H1 (cell line): ENCODE results near the gene MAPKAP1. TPM values are rescaled to one million over a fixed set of nuclear protein-coding genes. Genes with fewer than 3 reads are reported as not detected.
"Not testable (repeated sequence)": the region's sequence is repeated elsewhere in the genome, so short reads cannot be mapped to it uniquely, and the experiment has no call there.

Experiments
- CTCF ChIA-PET: fragments of 300-600 bp; sonication (Branson Sonifier 250); formaldehyde crosslinking; loops from one replicate; lab custom pipeline; 2021; ENCODE audit not compliant: partially characterized antibody; lab: Charles Lee
- POLR2A ChIA-PET: fragments of 300-600 bp; sonication (Branson Sonifier 250); formaldehyde crosslinking; loops from one replicate; lab custom pipeline; 2021; ENCODE audit warnings: inconsistent platforms; ENCODE audit not compliant: partially characterized antibody; lab: Charles Lee
- DNase-seq, 2 experiments: peaks; one replicate each; pipeline versions ENCODE4 v3.0.0 to v3.0.0-alpha.2; 2010 to 2022; ENCODE audit warnings: low spot score in 2 of 2, low read depth in 1 of 2, mixed read lengths in 1 of 2
- FAIRE-seq: peaks from 2 replicates; lab custom pipeline; 2011; peaks lifted over from hg19 to GRCh38; lab: Jason Lieb, UNC
- H2AFZ ChIP-seq: 2 replicates; pipeline ENCODE4 v1.8.1; 2012; ENCODE audit warnings: low read length, inconsistent platforms
- H2AK5ac ChIP-seq: 2 replicates; pipeline ENCODE4 v1.6.1; 2013; ENCODE audit warnings: low read depth, low read length
- H2BK120ac ChIP-seq: replicated peaks from 2 replicates; pipeline ENCODE3; 2013; ENCODE audit warnings: low read depth, low read length, inconsistent platforms
- H2BK12ac ChIP-seq: 2 replicates; pipeline ENCODE4 v1.6.1; 2013; ENCODE audit warnings: low read depth, low read length
- H2BK15ac ChIP-seq: 2 replicates; pipeline ENCODE4 v1.6.1; 2013; ENCODE audit warnings: low read length
- H2BK20ac ChIP-seq: 2 replicates; pipeline ENCODE4 v1.6.1; 2013; ENCODE audit warnings: low read length
- H2BK5ac ChIP-seq: 2 replicates; pipeline ENCODE4 v1.6.1; 2013; ENCODE audit warnings: low read depth, low read length
- H3K14ac ChIP-seq: 2 replicates; pipeline ENCODE4 v1.6.1; 2013; ENCODE audit warnings: inconsistent platforms; ENCODE audit not compliant: insufficient read length
- H3K18ac ChIP-seq: 2 replicates; pipeline ENCODE4 v1.6.1; 2013; ENCODE audit warnings: low read length; ENCODE audit errors: extremely low read depth
- H3K23ac ChIP-seq: 2 replicates; pipeline ENCODE4 v1.6.1; 2013; ENCODE audit warnings: inconsistent platforms; ENCODE audit not compliant: insufficient read length
- H3K23me2 ChIP-seq: 2 replicates; pipeline ENCODE4 v1.6.1; 2013; ENCODE audit warnings: low read depth, low read length
- H3K27ac ChIP-seq: 2 replicates; pipeline ENCODE4 v1.6.1; 2011; ENCODE audit warnings: low read depth, low read length, inconsistent platforms
- H3K27me3 ChIP-seq, 4 experiments: replicated peaks in 1 of 4; 1 replicate in 1 of 4; 2 replicates in 3 of 4; pipeline versions ENCODE4 v1.6.1 to v1.8.1; 2011 to 2013; ENCODE audit warnings: low read length in 3 of 4, mild to moderate bottlenecking in 3 of 4, inconsistent platforms in 2 of 4, mixed read lengths in 2 of 4, moderate library complexity in 1 of 4; ENCODE audit not compliant: control insufficient read depth in 3 of 4, insufficient read depth in 3 of 4; ENCODE audit errors: extremely low read depth in 1 of 4
- H3K36me3 ChIP-seq, 4 experiments: 2 replicates each; pipeline versions ENCODE4 v1.6.1 to v1.8.1; 2011 to 2013; ENCODE audit warnings: mild to moderate bottlenecking in 4 of 4, low read length in 3 of 4, moderate library complexity in 2 of 4, control low read depth in 1 of 4, inconsistent platforms in 1 of 4; ENCODE audit not compliant: insufficient read depth in 4 of 4, control insufficient read depth in 2 of 4
- H3K4ac ChIP-seq: replicated peaks from 2 replicates; pipeline ENCODE3; 2013; ENCODE audit warnings: low read length, low read depth, mixed read lengths, inconsistent platforms; ENCODE audit not compliant: insufficient read length
- H3K4me1 ChIP-seq, 4 experiments: replicated peaks in 1 of 4; 1 replicate in 1 of 4; 2 replicates in 3 of 4; pipeline versions ENCODE4 v1.6.1 to v1.8.1; 2011 to 2013; ENCODE audit warnings: low read length in 3 of 4, inconsistent platforms in 2 of 4, mixed read lengths in 1 of 4; ENCODE audit not compliant: insufficient read depth in 4 of 4, control insufficient read depth in 3 of 4
- H3K4me2 ChIP-seq, 2 experiments: 2 replicates each; pipeline versions ENCODE4 v1.6.1 to v1.8.1; 2011 to 2013; ENCODE audit warnings: low read depth in 2 of 2, low read length in 2 of 2, control low read depth in 1 of 2, inconsistent platforms in 1 of 2, mild to moderate bottlenecking in 1 of 2; ENCODE audit not compliant: insufficient read depth in 1 of 2
- H3K4me3 ChIP-seq, 4 experiments: fragments of 200-600, 300-600 bp in 1 of 4; sonication (generic), shearing (Covaris generic), sonication (Bioruptor Twin) in 1 of 4; 2 replicates each; pipeline versions ENCODE4 v1.5.1 to v1.8.1; 2011 to 2016; ENCODE audit warnings: low read length in 4 of 4, low read depth in 3 of 4, control low read depth in 2 of 4, inconsistent platforms in 2 of 4, mild to moderate bottlenecking in 2 of 4, mixed read lengths in 1 of 4, moderate library complexity in 1 of 4; ENCODE audit not compliant: insufficient read depth in 2 of 4; ENCODE audit errors: extremely low read depth in 1 of 4
- H3K56ac ChIP-seq: replicated peaks from 2 replicates; pipeline ENCODE3; 2013; ENCODE audit warnings: low read depth, mild to moderate bottlenecking, mixed read lengths, low read length, inconsistent platforms; ENCODE audit not compliant: insufficient read length
- H3K79me1 ChIP-seq: 2 replicates; pipeline ENCODE4 v1.6.1; 2013; ENCODE audit warnings: low read depth, low read length, control low read depth
- H3K79me2 ChIP-seq, 2 experiments: 2 replicates each; pipeline versions ENCODE4 v1.6.1 to v1.8.1; 2012 to 2013; ENCODE audit warnings: low read length in 2 of 2, mild to moderate bottlenecking in 2 of 2, inconsistent platforms in 1 of 2; ENCODE audit not compliant: insufficient read depth in 2 of 2, control insufficient read depth in 1 of 2
- H3K9ac ChIP-seq, 4 experiments: replicated peaks in 1 of 4; 1 replicate in 1 of 4; 2 replicates in 3 of 4; pipeline versions ENCODE4 v1.6.1 to v1.8.1; 2011 to 2013; ENCODE audit warnings: low read depth in 3 of 4, low read length in 3 of 4, control low read depth in 2 of 4, mild to moderate bottlenecking in 2 of 4, moderate library complexity in 2 of 4, inconsistent platforms in 1 of 4; ENCODE audit errors: extremely low read depth in 1 of 4
- H3K9me3 ChIP-seq, 2 experiments: 2 replicates each; pipeline versions ENCODE4 v1.6.1 to v1.8.1; 2012 to 2013; ENCODE audit warnings: mild to moderate bottlenecking in 2 of 2, moderate library complexity in 2 of 2, control low read depth in 1 of 2, inconsistent platforms in 1 of 2, low read depth in 1 of 2, low read length in 1 of 2, mixed read lengths in 1 of 2; ENCODE audit not compliant: insufficient read depth in 2 of 2
- H4K20me1 ChIP-seq, 2 experiments: replicated peaks in 1 of 2; 2 replicates each; pipeline versions ENCODE3 to v1.8.1; 2011 to 2013; ENCODE audit warnings: inconsistent platforms in 2 of 2, low read length in 2 of 2, mild to moderate bottlenecking in 1 of 2; ENCODE audit not compliant: insufficient read depth in 2 of 2, control insufficient read depth in 1 of 2
- H4K5ac ChIP-seq: 2 replicates; pipeline ENCODE4 v1.6.1; 2013; ENCODE audit warnings: low read length, low read depth, mixed read lengths, inconsistent platforms; ENCODE audit not compliant: insufficient read length
- H4K8ac ChIP-seq: 2 replicates; pipeline ENCODE4 v1.8.0; 2013; ENCODE audit warnings: mild to moderate bottlenecking, moderate library complexity, low read length, inconsistent platforms; ENCODE audit not compliant: insufficient read depth; ENCODE audit errors: extremely low read depth
- H4K91ac ChIP-seq: replicated peaks from 2 replicates; pipeline ENCODE3; 2013; ENCODE audit warnings: low read length, mixed read lengths, inconsistent platforms; ENCODE audit not compliant: insufficient read length
- CEBPB ChIP-seq: IDR thresholded peaks from 2 replicates; pipeline ENCODE4 v1.6.1; 2012; ENCODE audit warnings: low read depth, low read length
- FOSL1 ChIP-seq: IDR thresholded peaks from 2 replicates; pipeline ENCODE4 v1.6.1; 2011; ENCODE audit warnings: mild to moderate bottlenecking, low read depth, low read length, moderate library complexity; ENCODE audit not compliant: insufficient read depth
- HDAC6 ChIP-seq: IDR thresholded peaks from one replicate; pipeline ENCODE4 v1.7.1; 2012; ENCODE audit warnings: low read depth, mild to moderate bottlenecking, inconsistent platforms, low read length, moderate library complexity
- RNF2 ChIP-seq: fragments of 200-900, 300-1000 bp; sonication (generic); IDR thresholded peaks from 2 replicates; pipeline ENCODE4 v1.7.1; 2016; ENCODE audit warnings: borderline replicate concordance, low read depth, mild to moderate bottlenecking, antibody characterized with exemption, low read length; ENCODE audit not compliant: poor library complexity, severe bottlenecking; ENCODE audit errors: missing control alignments
- WGBS, 2 experiments: shearing (Covaris generic) in 1 of 2; methylation state at CpG; one replicate each; pipeline versions ENCODE4 v1.1.6 to v1.1.7; 2013 to 2015; ENCODE audit warnings: low lambda C conversion rate in 2 of 2, mixed read lengths in 2 of 2, inconsistent platforms in 1 of 2, low coverage in 1 of 2, missing lambda C conversion rate in 1 of 2; ENCODE audit not compliant: insufficient replicate concordance in 2 of 2, insufficient coverage in 1 of 2, insufficient read length in 1 of 2; ENCODE audit errors: extremely low coverage in 1 of 2, missing lambda C conversion rate in 1 of 2; 5-methylcytosine and 5-hydroxymethylcytosine counted together
- polyA plus RNA-seq, 7 experiments: library from polyadenylated mRNA; depleted of rRNA in 3 of 7; stranded (reverse) in 5 of 7; unstranded in 2 of 7; fragments of >200 nt in 5 of 7; fragments of 200-250 nt in 2 of 7; gene quantifications; 1 replicate in 5 of 7; 2 replicates in 1 of 7; 4 replicates in 1 of 7; pipeline versions ENCODE4 v1.2.1 to v1.2.3, GENCODE V29; 2011 to 2013; ENCODE audit warnings: missing spikeins in 2 of 7, mixed read lengths in 2 of 7
- total RNA-seq: library from RNA; stranded (reverse); fragmentation: NEBNext Ultra II Directional; extraction: Animal tissue kit (Norgen Biotek cat#: 25700); gene quantifications from 2 replicates; pipeline ENCODE4 v1.2.1, GENCODE V29; 2021

MAPKAP1 gene
- total and polyA plus RNA-seq, 2 of the 8 experiments (the other 6 are each of a cell fraction or from before 2014, with no cell fraction given): 79.2 to 140 TPM

DNA sequence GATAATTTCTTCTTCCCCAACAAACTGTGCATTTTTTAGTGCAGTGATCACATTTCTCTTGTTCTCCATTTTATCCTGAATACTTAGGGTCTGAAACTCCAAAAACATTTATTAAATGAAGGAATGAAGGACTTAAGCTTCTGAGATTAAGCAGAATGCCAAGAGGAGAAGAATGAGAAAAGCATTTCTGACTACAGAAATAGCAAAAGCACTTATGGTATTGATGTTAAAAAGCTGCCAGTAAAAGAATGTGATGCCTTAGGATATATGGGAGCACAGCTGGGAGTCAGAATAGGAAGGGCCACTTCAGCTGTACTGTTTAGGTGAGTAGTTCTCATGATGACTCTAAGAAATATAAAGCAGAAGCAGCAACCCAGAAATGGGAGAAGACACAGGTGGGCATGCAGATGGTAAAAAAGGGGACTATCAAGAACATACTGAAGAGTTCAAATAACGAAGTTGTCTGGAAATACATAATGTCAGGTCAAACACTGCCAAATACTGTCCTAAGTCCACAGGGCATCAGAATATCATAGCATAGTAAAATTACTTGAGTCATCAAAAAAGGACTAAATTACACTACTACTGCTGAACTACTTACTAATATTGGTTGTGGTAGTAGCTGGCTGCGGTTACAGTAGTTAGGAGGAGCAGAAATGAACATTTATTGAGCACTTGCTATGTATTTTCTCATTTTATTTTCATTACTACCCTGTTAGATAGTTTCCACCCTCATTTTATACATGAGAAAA lies 132.7 kb downstream of the MAPKAP1 start (continued):
- TF ChIP-seq FOSL1 (no peak), HDAC6 (no peak), CEBPB (no peak), RNF2 (no peak)

- ChIA-PET CTCF (interaction anchor here (1.0 kb wide), 1 partner anchor 14 kb away, joined by 4 read pairs; no protein-coding TSS in a partner anchor), POLR2A (interaction anchor here (0.7 kb wide), 1 partner anchor 9 kb away, joined by 3 read pairs; no protein-coding TSS in a partner anchor)
- not testable (repeated sequence) for H3K27ac ChIP-seq, H3K18ac ChIP-seq, H3K79me2 ChIP-seq, H3K4me2 ChIP-seq, H4K5ac ChIP-seq, H2BK20ac ChIP-seq, H2AFZ ChIP-seq, H2BK5ac ChIP-seq, H2BK15ac ChIP-seq, H3K23ac ChIP-seq, H4K20me1 ChIP-seq, H3K4ac ChIP-seq, H4K91ac ChIP-seq, H3K56ac ChIP-seq, H2BK120ac ChIP-seq, H3K4me1 ChIP-seq, H2AK5ac ChIP-seq, H3K9ac ChIP-seq, FAIRE-seq, H3K79me1 ChIP-seq, H3K23me2 ChIP-seq, H3K14ac ChIP-seq, H4K8ac ChIP-seq, H3K27me3 ChIP-seq, H3K4me3 ChIP-seq, H2BK12ac ChIP-seq, DNase-seq
- 96% methylated on average over 1 of the region's 1 CpG; no CpG with 5 or more reads in 1 of the 2 experiments for WGBS, 2 experiments
- Histone ChIP-seq H3K9me3 (peaks cover 27 to 38% of the 10 kb centered on the region in 2 experiments), H3K36me3 (peaks cover 0 to 13% (median 2%) of the 10 kb centered on the region in 4 experiments; a peak in 3 of 8 replicates)
Observed at GRCh38 chr9:125572461-125572860, 134.5 kb downstream of the MAPKAP1 start.
